ENCODE results near the gene SYT12.

Gene SYT12

DNA sequence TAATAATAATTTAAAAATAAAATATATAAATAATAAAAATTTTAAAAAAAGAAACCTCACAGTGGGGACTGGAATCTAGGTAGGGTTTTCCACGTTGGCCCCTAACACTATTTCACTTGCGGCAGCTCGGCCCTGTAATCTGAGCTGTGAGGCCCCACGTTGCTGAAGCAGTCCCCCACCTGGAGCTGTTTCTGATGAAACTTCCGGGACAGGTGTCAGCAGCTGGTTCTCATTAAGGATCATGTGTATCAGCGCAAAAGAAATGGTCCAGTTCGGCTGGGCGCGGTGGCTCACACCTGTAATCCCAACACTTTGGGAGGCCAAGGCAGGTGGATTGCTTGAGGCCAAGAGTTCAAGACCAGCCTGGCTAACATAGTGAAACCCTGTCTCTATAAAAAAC lies 51.0 kb downstream of the SYT12 start:
- no peak overlapping the region for H3K4me3 ChIP-seq (ENCODE audit: low read depth, low read length)
- peak; percentile 38 for DNase-seq (ENCODE audit: low read depth)
- TF ChIP-seq, protein P1, sequence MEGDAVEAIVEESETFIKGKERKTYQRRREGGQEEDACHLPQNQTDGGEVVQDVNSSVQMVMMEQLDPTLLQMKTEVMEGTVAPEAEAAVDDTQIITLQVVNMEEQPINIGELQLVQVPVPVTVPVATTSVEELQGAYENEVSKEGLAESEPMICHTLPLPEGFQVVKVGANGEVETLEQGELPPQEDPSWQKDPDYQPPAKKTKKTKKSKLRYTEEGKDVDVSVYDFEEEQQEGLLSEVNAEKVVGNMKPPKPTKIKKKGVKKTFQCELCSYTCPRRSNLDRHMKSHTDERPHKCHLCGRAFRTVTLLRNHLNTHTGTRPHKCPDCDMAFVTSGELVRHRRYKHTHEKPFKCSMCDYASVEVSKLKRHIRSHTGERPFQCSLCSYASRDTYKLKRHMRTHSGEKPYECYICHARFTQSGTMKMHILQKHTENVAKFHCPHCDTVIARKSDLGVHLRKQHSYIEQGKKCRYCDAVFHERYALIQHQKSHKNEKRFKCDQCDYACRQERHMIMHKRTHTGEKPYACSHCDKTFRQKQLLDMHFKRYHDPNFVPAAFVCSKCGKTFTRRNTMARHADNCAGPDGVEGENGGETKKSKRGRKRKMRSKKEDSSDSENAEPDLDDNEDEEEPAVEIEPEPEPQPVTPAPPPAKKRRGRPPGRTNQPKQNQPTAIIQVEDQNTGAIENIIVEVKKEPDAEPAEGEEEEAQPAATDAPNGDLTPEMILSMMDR (IDR thresholded peaks at IDR 0.05; ENCODE audit: insufficient read depth, low read depth, low read length, missing control alignments), result no peak

DNA sequence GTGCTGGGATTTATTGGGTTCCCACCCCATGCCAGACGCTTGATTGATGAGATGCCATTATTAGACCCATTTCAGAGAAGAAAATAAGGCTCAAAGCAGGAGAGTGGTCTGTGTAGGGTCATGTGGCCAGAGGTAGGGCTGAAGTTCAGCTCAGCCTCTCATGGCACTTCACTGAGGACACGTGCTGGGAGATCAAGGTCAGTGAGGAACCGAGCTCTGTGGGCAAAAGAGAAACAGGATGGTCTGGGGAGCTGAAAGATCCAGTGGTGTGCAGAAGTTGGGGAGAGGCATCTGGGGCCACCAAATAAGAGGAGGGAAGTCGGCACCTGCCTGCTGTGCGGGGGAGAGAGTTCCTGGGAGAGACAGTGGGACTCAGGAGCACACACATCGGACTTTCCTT lies 53.3 kb downstream of the SYT12 start:
- TF ChIP-seq, protein P1 (IDR thresholded peaks at IDR 0.05; ENCODE audit: insufficient read depth, low read depth, low read length, missing control alignments), result no peak
- no peak overlapping the region for H3K4me3 ChIP-seq (ENCODE audit: low read depth, low read length)
- no peak for DNase-seq (ENCODE audit: low read depth)

DNA sequence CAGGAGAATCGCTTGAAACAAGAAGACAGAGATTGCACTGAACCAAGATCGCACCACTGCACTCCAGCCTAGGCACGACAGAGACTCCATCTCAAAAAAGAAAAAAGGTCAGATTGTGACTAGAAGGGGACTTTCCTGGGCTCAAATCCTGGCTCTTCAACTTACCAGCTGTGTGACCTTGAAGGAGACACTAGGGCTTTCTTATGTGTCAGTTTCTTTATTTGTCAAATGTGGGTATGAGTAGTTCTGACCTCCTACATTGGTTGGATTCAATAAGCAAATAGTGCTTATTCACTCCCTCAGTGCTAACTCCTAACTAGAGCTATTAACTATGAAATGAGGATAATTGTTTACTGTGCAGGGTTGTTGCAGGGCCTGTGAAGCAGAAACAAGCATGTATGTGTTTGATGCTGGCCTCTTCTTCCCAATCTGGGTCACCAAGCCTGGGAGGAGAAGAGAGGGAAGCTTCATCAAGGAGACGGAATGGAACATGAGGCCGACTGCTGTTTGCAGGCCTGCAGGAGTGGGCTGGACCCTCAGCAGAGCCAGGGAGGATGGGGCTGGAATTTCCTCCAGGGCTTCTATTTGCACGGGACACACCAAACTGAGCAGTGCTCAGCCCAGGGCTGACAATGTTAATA lies 56.3 kb downstream of the SYT12 start:
- TF ChIP-seq, protein P1 (IDR thresholded peaks at IDR 0.05; ENCODE audit: insufficient read depth, low read depth, low read length, missing control alignments), result no peak
- peak; percentile 78 for DNase-seq (ENCODE audit: low read depth)
- H3K4me3 ChIP-seq (ENCODE audit: low read depth, low read length), result no peak overlapping the region

DNA sequence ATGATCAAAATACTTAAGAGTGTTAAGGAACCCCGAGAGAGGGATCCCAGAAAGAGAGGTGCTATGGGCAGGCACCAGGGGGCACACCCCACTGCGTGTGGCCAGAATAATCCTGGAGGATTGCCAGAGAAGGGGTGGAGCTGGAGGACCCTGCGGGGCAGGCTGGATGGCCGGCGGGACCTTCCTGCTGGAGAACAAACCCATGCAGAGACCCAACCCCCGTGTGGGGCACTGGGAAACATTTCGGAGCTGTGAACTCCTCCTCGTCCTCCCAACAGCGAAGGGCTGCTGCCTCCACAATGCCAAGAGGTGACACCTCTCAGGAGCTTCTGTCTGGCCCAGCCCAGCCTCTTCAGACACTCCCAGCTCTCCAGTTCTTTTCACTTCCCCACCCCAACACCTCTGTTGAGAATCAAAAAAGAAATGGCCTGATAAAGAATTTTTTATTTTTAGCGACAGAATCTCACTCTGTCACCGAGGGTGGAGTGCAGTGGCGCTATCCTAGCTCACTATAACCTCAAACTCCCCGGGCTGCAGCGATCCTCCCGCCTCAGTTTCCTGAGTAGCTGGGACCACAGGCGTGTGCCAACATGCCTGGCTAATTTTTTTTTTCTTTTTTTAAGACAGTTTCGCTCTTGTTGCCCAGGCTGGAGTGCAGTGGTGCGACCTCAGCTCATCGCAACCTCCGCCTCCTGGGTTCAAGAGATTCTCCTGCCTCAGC lies 59.3 kb downstream of the SYT12 start:
- H3K4me3 ChIP-seq (ENCODE audit: low read depth, low read length), result no peak overlapping the region
- TF ChIP-seq, protein P1 (IDR thresholded peaks at IDR 0.05; ENCODE audit: insufficient read depth, low read depth, low read length, missing control alignments), result no peak
- DNase-seq (ENCODE audit: low read depth), result peak; percentile 39

DNA sequence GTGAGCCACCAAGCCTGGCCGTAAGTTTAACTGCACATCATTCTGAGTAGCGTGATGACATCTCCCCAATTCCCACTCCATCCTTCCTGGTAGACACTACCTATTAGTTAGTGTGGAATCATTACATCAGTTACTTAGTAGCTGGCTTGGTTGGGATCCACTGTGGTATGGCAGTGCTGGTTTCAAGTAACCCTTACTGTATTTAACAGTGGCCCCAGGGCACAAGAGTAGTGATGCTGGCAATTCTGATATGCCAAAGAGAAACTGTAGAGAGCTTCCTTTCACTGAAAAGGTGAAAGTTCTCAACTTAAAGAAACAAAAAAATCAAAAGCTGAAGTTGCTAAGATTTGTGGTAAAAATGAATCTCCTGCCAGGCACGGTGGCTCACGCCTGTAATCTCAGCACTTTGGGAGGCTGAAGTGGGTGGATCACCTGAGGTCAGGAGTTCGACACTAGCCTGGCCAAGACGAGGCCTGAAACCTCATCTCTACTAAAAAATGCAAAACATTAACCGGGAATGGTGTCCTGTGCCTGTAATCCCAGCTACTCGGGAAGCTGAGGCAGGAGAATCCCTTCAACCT lies 60.9 kb downstream of the SYT12 start:
- no peak overlapping the region for H3K4me3 ChIP-seq (ENCODE audit: low read depth, low read length)
- TF ChIP-seq, protein P1 (IDR thresholded peaks at IDR 0.05; ENCODE audit: insufficient read depth, low read depth, low read length, missing control alignments), result no peak
- no peak for DNase-seq (ENCODE audit: low read depth)

DNA sequence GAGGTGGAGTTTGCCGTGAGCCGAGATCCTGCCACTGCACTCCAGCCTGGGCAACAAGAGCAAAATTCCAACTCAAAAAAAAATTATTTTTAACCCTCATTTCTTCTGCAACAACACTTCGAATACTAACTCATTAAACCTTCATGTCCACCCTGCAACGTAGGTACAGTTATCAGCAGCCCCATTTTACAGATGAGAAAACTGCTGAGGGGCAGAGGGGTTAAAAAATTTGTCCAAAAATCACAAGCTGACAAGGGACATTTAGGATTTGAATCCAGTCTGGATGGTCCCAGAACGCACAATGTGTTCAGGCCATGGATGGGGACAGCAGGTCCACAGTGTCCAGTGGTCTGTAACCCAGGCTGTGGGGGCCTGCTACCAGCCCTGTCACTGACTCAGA lies 62.7 kb downstream of the SYT12 start:
- TF ChIP-seq, protein P1 (IDR thresholded peaks at IDR 0.05; ENCODE audit: insufficient read depth, low read depth, low read length, missing control alignments), result no peak
- DNase-seq (ENCODE audit: low read depth), result no peak
- no peak overlapping the region for H3K4me3 ChIP-seq (ENCODE audit: low read depth, low read length)

Data from GM12865 (cell line).